Myocyte (in vitro differentiated cells): ENCODE data around the gene ZBTB32. TPM values are rescaled to one million over a fixed set of nuclear protein-coding genes. Genes with fewer than 3 reads are reported as not detected.
"Not testable (repeated sequence)": the region's sequence is repeated elsewhere in the genome, so short reads cannot be mapped to it uniquely, and the experiment has no call there.

Experiments used
- DNase-seq: peaks from one replicate; pipeline ENCODE4 v3.0.0-alpha.2; 2012; ENCODE audit warnings: low read depth
- polyA plus RNA-seq: library from polyadenylated mRNA; unstranded; fragments of >200 nt; gene quantifications from one replicate; pipeline ENCODE4 v1.2.1, GENCODE V29; 2012; ENCODE audit warnings: missing spikeins
- total RNA-seq: library from RNA; depleted of rRNA; stranded (reverse); fragments of >200 nt; gene quantifications from 2 replicates; pipeline ENCODE4 v1.2.3, GENCODE V29; 2014

The ZBTB32 gene
- 0.11 TPM in 1 of 2 replicates, not detected in the other for total RNA-seq
- polyA plus RNA-seq: 0.58 TPM

- DNase-seq: no peak
Observed at GRCh38 chr19:35704218-35704617, at the start of gene ZBTB32. TSS of gene ZBTB32 (plus strand) at chr19:35704558. CDS start at chr19:35714627, 10,069 bp downstream.

GRCh38 chr19:35654828-35655227, 49.5 kb upstream of the ZBTB32 start:
- DNase-seq: not testable (repeated sequence)

- no peak for DNase-seq
Observed at GRCh38 chr19:35655600-35655999, 48.8 kb upstream of the ZBTB32 start.

- DNase-seq: no peak
Observed at GRCh38 chr19:35656700-35657099, 47.7 kb upstream of the ZBTB32 start.

GRCh38 chr19:35657904-35658700, 46.3 kb upstream of the ZBTB32 start:
- peak; percentile 26 for DNase-seq

- no peak for DNase-seq
Observed at GRCh38 chr19:35661995-35662340, 42.4 kb upstream of the ZBTB32 start.

- DNase-seq: no peak
Observed at GRCh38 chr19:35663981-35664380, 40.4 kb upstream of the ZBTB32 start.

- DNase-seq: no peak
Observed at GRCh38 chr19:35665157-35665556, 39.2 kb upstream of the ZBTB32 start.

GRCh38 chr19:35665604-35666003, 38.8 kb upstream of the ZBTB32 start:
- DNase-seq: no peak

- DNase-seq: no peak
Observed at GRCh38 chr19:35666251-35666913, 38.0 kb upstream of the ZBTB32 start, which contains the start of gene UPK1A. TSS of gene UPK1A (plus strand) at chr19:35666517. CDS start at chr19:35666813, 296 bp downstream.

GRCh38 chr19:35669566-35669965, 34.8 kb upstream of the ZBTB32 start:
- no peak for DNase-seq

- DNase-seq: no peak
Observed at GRCh38 chr19:35669974-35670373, 34.4 kb upstream of the ZBTB32 start.

- no peak for DNase-seq
Observed at GRCh38 chr19:35670686-35671085, 33.7 kb upstream of the ZBTB32 start.

- DNase-seq: no peak
Observed at GRCh38 chr19:35671818-35672217, 32.5 kb upstream of the ZBTB32 start.

- DNase-seq: peak; percentile 41
Observed at GRCh38 chr19:35673121-35673804, 31.1 kb upstream of the ZBTB32 start.

GRCh38 chr19:35675589-35676140, 28.7 kb upstream of the ZBTB32 start:
- no peak for DNase-seq

- no peak for DNase-seq
Observed at GRCh38 chr19:35689836-35690235, 14.5 kb upstream of the ZBTB32 start.

- DNase-seq: not testable (repeated sequence)
Observed at GRCh38 chr19:35691106-35691505, 13.3 kb upstream of the ZBTB32 start.

GRCh38 chr19:35692010-35692409, 12.3 kb upstream of the ZBTB32 start:
- no peak for DNase-seq

GRCh38 chr19:35693422-35693821, 10.9 kb upstream of the ZBTB32 start:
- no peak for DNase-seq

- DNase-seq: peak; percentile 86
Observed at GRCh38 chr19:35693835-35694599, 10.3 kb upstream of the ZBTB32 start.
